CD14-positive monocyte (primary cell): Measurements from ENCODE around the gene TCL1A. TPM values are rescaled to one million over a fixed set of nuclear protein-coding genes. Genes with fewer than 3 reads are reported as not detected.

Experiments
- DNase-seq, 3 donors: peaks; one replicate each; pipeline ENCODE4 v3.0.0-alpha.2; 2011 to 2022
- H2AFZ ChIP-seq: 2 replicates; pipeline ENCODE4 v1.6.0; 2012; ENCODE audit warnings: mild to moderate bottlenecking, low read depth, low read length, inconsistent platforms; ENCODE audit not compliant: insufficient read depth, poor library complexity, severe bottlenecking
- H3K27ac ChIP-seq, 2 donors: 1 replicate in 1 of 2; 2 replicates in 1 of 2; pipeline ENCODE4 v1.5.1; 2012 to 2013; ENCODE audit warnings: low read length in 2 of 2, control low read depth in 1 of 2, inconsistent platforms in 1 of 2, low read depth in 1 of 2, mild to moderate bottlenecking in 1 of 2
- H3K27me3 ChIP-seq, 2 donors: one replicate each; pipeline versions ENCODE4 v1.6.0 to v1.6.1; 2011 to 2013; ENCODE audit warnings: low read length in 2 of 2; ENCODE audit not compliant: control insufficient read depth in 2 of 2, insufficient read depth in 2 of 2
- H3K36me3 ChIP-seq, 2 donors: replicated peaks in 1 of 2; 1 replicate in 1 of 2; 2 replicates in 1 of 2; pipeline versions ENCODE4 v1.5.1 to v1.6.1; 2012 to 2013; ENCODE audit warnings: low read length in 2 of 2, control low read depth in 1 of 2, inconsistent platforms in 1 of 2, mild to moderate bottlenecking in 1 of 2; ENCODE audit not compliant: insufficient read depth in 2 of 2, control insufficient read depth in 1 of 2
- H3K4me1 ChIP-seq, 2 donors: 1 replicate in 1 of 2; 2 replicates in 1 of 2; pipeline versions ENCODE4 v1.5.1 to v1.6.1; 2012 to 2013; ENCODE audit warnings: low read length in 2 of 2, control low read depth in 1 of 2, inconsistent platforms in 1 of 2, mild to moderate bottlenecking in 1 of 2, moderate library complexity in 1 of 2; ENCODE audit not compliant: insufficient read depth in 2 of 2, control insufficient read depth in 1 of 2
- H3K4me2 ChIP-seq: replicated peaks from 2 replicates; pipeline ENCODE3; 2012; ENCODE audit warnings: low read length, moderate library complexity, mild to moderate bottlenecking; ENCODE audit not compliant: poor library complexity, severe bottlenecking; ENCODE audit errors: extremely low read depth
- H3K4me3 ChIP-seq, 3 experiments: fragments of 200-600 bp in 1 of 3; sonication (generic) in 1 of 3; replicated peaks in 1 of 3; 1 replicate in 2 of 3; 2 replicates in 1 of 3; pipeline ENCODE4 v1.5.1; 2011 to 2013; ENCODE audit warnings: low read length in 3 of 3, mild to moderate bottlenecking in 3 of 3, control low read depth in 2 of 3, low read depth in 2 of 3, inconsistent platforms in 1 of 3, moderate library complexity in 1 of 3
- H3K79me2 ChIP-seq: 2 replicates; pipeline ENCODE4 v1.6.0; 2012; ENCODE audit warnings: mild to moderate bottlenecking, control low read depth, inconsistent platforms, low read length, moderate library complexity; ENCODE audit not compliant: insufficient read depth
- H3K9ac ChIP-seq: 2 replicates; pipeline ENCODE4 v1.6.0; 2017; ENCODE audit warnings: low read length, mild to moderate bottlenecking; ENCODE audit not compliant: insufficient read depth, poor library complexity, severe bottlenecking
- H3K9me3 ChIP-seq, 2 donors: replicated peaks in 1 of 2; 1 replicate in 1 of 2; 2 replicates in 1 of 2; pipeline versions ENCODE4 v1.5.1 to v1.6.1; 2012 to 2013; ENCODE audit warnings: low read length in 2 of 2, control low read depth in 1 of 2; ENCODE audit not compliant: control insufficient read depth in 1 of 2, insufficient read depth in 1 of 2
- H4K20me1 ChIP-seq: 2 replicates; pipeline ENCODE4 v1.6.0; 2012; ENCODE audit warnings: mild to moderate bottlenecking, low read length, control low read depth, moderate library complexity; ENCODE audit not compliant: insufficient read depth
- H3K27ac Mint-ChIP-seq, 7 donors: one replicate each; pipeline ENCODE4 v1.8.0; 2020; ENCODE audit warnings: mild to moderate bottlenecking in 7 of 7, mixed read lengths in 7 of 7, moderate library complexity in 6 of 7, inconsistent platforms in 2 of 7
- H3K27me3 Mint-ChIP-seq, 3 donors: one replicate each; pipeline ENCODE4 v1.8.0; 2021 to 2022; ENCODE audit warnings: low read depth in 3 of 3, mild to moderate bottlenecking in 3 of 3, mixed read lengths in 3 of 3, moderate library complexity in 3 of 3, inconsistent platforms in 1 of 3
- H3K36me3 Mint-ChIP-seq, 2 donors: one replicate each; pipeline ENCODE4 v1.8.0; 2020; ENCODE audit warnings: mixed read lengths in 2 of 2, inconsistent platforms in 1 of 2, mild to moderate bottlenecking in 1 of 2
- H3K4me1 Mint-ChIP-seq: one replicate; pipeline ENCODE4 v1.8.0; 2020; ENCODE audit warnings: mild to moderate bottlenecking, mixed read lengths
- H3K4me3 Mint-ChIP-seq, 2 donors: one replicate each; pipeline ENCODE4 v1.8.0; 2020; ENCODE audit warnings: mild to moderate bottlenecking in 2 of 2, mixed read lengths in 2 of 2, moderate library complexity in 1 of 2
- H3K9me3 Mint-ChIP-seq, 7 donors: one replicate each; pipeline ENCODE4 v1.8.0; 2020 to 2022; ENCODE audit warnings: mixed read lengths in 7 of 7, mild to moderate bottlenecking in 6 of 7, moderate library complexity in 6 of 7, inconsistent platforms in 2 of 7
- WGBS: methylation state at CpG from one replicate; pipeline ENCODE4 v1.1.5; 2013; ENCODE audit warnings: missing lambda C conversion rate; ENCODE audit not compliant: insufficient coverage; 5-methylcytosine and 5-hydroxymethylcytosine counted together
- intact Hi-C, 2 donors: fragments of 100-400 bp; cut with micrococcal nuclease; formaldehyde crosslinking; loops; one replicate each; pipeline versions ENCODE4 v1.15.0 to v1.15.1; 2023
- polyA plus RNA-seq, 3 donors: library from polyadenylated mRNA; depleted of rRNA in 1 of 3; unstranded in 2 of 3; stranded (reverse) in 1 of 3; fragments of 300-500 nt in 2 of 3; fragments of >200 nt in 1 of 3; fragmentation: Illumina TruSeq in 2 of 3; gene quantifications; 1 replicate in 2 of 3; 2 replicates in 1 of 3; pipeline ENCODE4 v1.2.3, GENCODE V29; 2012 to 2021
- TF ChIP-seq, protein P1 (sequence below): fragments of 200-600 bp; IDR thresholded peaks from one replicate; pipeline ENCODE4 v1.8.0; 2022; ENCODE audit warnings: antibody characterized with exemption, mild to moderate bottlenecking

The TCL1A gene
- polyA plus RNA-seq, 3 donors, result 1.0 to 1.3 (median 1.1) TPM

DNA sequence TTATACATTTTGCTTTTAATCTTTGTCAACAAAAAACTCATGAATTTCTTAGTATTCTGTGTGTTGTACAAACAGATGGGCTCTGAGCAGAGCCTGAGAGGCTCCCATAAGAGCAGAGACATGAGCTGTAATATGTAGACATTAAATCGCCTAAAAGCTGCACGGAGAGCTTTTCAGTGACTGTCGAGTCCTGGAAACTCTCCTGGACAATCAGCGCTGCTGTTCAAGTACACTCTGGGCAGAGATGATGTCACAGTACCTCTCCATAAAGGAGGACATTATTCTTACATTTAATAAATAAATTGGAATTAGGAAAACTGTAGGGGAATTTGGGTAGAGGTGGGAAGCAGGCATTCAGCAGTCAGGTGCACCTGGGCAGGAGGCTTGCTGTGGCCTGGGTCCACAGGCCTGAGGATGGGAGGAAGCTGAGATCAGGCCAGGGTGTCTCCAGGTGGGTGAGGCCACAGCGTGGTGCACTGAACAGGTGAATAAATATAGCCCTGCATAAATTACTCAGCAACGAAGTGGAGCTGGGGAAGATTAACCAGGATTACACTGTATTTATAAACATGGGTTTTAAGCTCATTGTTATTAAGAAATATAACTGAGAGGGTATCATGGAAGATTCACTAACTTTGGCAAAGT is 13.3 kb upstream of the TCL1A start:
- Mint-ChIP-seq H3K36me3 (no peaks in the 10 kb centered on the region), H3K4me3 (no peak overlapping the region), H3K4me1 (no peaks in the 10 kb centered on the region), H3K27me3 (peaks cover 2 to 8% (median 5%) of the 10 kb centered on the region in 3 donors), H3K9me3 (peaks cover 0 to 9% (median 4%) of the 10 kb centered on the region in 7 donors), H3K27ac (no peak overlapping the region)
- intact Hi-C loops, result no loop called here
- Histone ChIP-seq H3K9ac (no peak overlapping the region), H4K20me1 (no peaks in the 10 kb centered on the region), H3K27me3 (no peaks in the 10 kb centered on the region), H3K27ac (no peak overlapping the region), H3K4me2 (no peak overlapping the region), H3K4me1 (no peaks in the 10 kb centered on the region), H2AFZ (no peak overlapping the region), H3K9me3 (no peaks in the 10 kb centered on the region), H3K36me3 (no peaks in the 10 kb centered on the region), H3K4me3 (no peak overlapping the region), H3K79me2 (no peaks in the 10 kb centered on the region)
- WGBS, result no CpG with 5 or more reads among the region's 6 CpGs
- DNase-seq, result no peak
- TF ChIP-seq, protein P1, sequence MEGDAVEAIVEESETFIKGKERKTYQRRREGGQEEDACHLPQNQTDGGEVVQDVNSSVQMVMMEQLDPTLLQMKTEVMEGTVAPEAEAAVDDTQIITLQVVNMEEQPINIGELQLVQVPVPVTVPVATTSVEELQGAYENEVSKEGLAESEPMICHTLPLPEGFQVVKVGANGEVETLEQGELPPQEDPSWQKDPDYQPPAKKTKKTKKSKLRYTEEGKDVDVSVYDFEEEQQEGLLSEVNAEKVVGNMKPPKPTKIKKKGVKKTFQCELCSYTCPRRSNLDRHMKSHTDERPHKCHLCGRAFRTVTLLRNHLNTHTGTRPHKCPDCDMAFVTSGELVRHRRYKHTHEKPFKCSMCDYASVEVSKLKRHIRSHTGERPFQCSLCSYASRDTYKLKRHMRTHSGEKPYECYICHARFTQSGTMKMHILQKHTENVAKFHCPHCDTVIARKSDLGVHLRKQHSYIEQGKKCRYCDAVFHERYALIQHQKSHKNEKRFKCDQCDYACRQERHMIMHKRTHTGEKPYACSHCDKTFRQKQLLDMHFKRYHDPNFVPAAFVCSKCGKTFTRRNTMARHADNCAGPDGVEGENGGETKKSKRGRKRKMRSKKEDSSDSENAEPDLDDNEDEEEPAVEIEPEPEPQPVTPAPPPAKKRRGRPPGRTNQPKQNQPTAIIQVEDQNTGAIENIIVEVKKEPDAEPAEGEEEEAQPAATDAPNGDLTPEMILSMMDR, result no peak

DNA sequence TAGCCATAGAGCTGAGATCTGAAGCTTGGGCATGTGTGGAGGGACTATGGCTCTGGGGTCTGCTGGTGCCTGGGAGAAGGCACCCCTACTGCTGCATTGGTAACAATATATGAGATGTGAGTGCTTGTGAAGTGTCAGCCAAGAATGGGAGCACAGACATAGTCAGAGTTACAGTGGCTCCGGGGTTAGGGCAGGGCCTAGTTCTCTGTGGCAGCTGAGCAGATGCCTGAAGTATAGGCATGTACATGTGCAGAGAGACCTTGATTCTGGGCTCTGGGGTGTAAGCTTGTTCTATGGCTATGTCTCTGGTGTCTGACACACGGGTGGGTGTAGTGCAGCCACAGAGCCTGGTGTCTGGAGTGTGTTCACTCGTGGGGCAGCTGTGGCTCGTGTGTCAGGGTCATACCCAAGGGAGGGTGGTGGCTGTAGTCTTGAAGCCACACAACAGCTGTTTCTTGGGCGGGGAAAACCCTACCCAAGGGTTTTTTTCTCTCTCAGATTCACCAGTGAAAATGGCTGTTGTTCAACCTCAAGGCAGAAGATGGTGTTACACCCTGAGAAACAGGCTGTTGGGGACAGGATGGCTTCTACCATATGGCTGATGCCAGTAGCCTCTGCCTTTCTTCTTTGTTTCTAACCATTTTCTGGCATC is 11.9 kb upstream of the TCL1A start:
- H4K20me1 ChIP-seq, result no peaks in the 10 kb centered on the region
- H3K4me1 Mint-ChIP-seq, result no peaks in the 10 kb centered on the region
- peaks cover 1 to 9% (median 4%) of the 10 kb centered on the region in 7 donors for H3K9me3 Mint-ChIP-seq
- 77% methylated on average over 4 of the region's 5 CpGs for WGBS
- no peaks in the 10 kb centered on the region for H3K79me2 ChIP-seq
- H3K4me3 Mint-ChIP-seq, result no peak overlapping the region
- no peaks in the 10 kb centered on the region for H3K9me3 ChIP-seq
- DNase-seq, result no peak
- no peak overlapping the region for H3K9ac ChIP-seq
- no peaks in the 10 kb centered on the region for H3K36me3 Mint-ChIP-seq
- no peaks in the 10 kb centered on the region for H3K4me1 ChIP-seq
- intact Hi-C loops, result no loop called here
- H3K27me3 Mint-ChIP-seq, result peaks cover 2 to 8% (median 5%) of the 10 kb centered on the region in 3 donors
- no peak overlapping the region for H3K4me3 ChIP-seq
- no peaks in the 10 kb centered on the region for H3K27me3 ChIP-seq
- H3K4me2 ChIP-seq, result no peak overlapping the region
- no peak overlapping the region for H3K27ac ChIP-seq
- no peak overlapping the region for H3K27ac Mint-ChIP-seq
- TF ChIP-seq, protein P1, result no peak
- H3K36me3 ChIP-seq, result no peaks in the 10 kb centered on the region
- H2AFZ ChIP-seq, result no peak overlapping the region
